Adipose tissue (tissue), 3 donors: ENCODE measurements around the gene TAOK1. TPM values are rescaled to one million over a fixed set of nuclear protein-coding genes. Genes with fewer than 3 reads are reported as not detected.

Experiments
- H3K27ac ChIP-seq: one replicate; pipeline ENCODE4 v1.5.1; 2013; ENCODE audit warnings: low read depth, low read length
- WGBS, 3 donors: extraction: QIAGEN DNeasy Blood & Tissue Kit; methylation state at CpG; one replicate each; pipeline ENCODE4 v1.1.7; 2013; 5-methylcytosine and 5-hydroxymethylcytosine counted together
- polyA plus RNA-seq, 3 donors: library from polyadenylated mRNA; stranded (reverse); fragments of 200-250 nt; gene quantifications; one replicate each; pipeline ENCODE4 v1.2.3, GENCODE V29; 2013
- donor health status: healthy with polysubstance abuse.
- donor health status: Bipolar disorder and iron deficiency.
- donor health status: healthy.

Gene TAOK1
- polyA plus RNA-seq, 3 donors = 3.4 to 11.9 (median 10.5) TPM

- WGBS, 3 donors = 56 to 80% (median 61%) methylated on average over 17 of the region's 17 CpGs
- no peak overlapping the region for H3K27ac ChIP-seq
Measured at GRCh38 chr17:29561554-29562517, 171.7 kb downstream of the TAOK1 start.

- WGBS, 3 donors = 73 to 90% (median 75%) methylated on average over 17 to 18 of the region's 18 CpGs
- H3K27ac ChIP-seq = no peak overlapping the region
Measured at GRCh38 chr17:29562615-29563014, 172.5 kb downstream of the TAOK1 start.

DNA sequence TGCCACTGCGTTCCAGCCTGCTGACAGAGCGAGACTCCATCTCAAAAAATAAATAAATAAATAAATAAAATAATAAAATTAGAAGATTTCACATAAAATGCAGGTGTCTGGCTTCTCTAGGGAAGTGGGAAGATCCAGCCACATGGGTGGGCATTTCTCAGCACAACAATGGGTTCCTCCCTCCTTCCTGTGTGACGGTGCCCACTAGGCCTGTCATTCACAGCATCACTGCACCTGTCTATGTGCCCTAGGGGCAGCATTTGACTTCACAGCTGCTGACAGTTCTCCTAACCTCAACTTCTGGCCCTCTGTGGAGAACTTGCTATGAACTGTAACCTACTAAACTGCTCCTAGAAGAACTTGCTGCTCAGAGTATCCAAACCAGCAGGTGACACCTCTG is 173.7 kb downstream of the TAOK1 start:
- H3K27ac ChIP-seq = no peak overlapping the region
- 87 to 100% (median 93%) methylated on average over 3 of the region's 3 CpGs for WGBS, 3 donors

DNA sequence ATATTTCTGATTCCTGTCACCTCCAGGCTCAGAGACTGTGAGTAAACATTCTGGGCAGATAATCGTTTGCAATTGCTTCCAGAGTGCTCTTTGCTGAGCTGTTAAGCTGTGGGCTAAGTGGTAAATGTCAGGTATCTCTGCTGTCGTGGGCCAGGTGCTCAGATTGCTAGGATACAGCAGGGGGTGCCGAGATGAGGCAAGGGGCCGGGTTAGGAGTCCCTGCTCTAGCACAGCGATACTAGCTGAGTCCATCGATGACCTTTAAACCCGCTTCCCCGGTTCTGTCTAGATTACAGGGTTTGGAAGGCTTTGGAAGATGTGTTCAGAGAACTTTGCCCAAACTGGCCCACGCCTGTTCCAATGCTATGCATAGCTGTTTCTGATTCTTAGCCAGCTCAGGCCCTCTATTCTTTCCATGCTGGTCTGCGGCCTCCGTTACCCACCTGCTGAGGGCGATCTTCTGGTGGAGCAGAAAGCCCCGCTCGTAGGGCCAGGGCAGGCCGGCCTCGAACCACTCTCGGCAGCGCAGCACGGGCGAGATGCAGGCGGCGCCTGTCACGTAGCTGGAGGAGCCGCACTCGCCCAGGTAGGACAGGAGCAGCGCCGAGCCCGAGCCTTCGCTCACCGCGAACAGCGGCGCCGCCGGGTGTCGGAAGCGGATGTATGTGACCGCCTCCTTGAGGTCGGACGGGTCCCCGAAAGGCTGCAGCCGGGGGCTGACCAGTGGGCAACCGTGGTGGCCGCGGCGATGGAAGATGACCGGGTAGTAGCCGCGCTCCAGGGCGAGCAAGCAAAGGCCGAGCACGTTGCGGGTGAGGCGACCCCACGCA is 175.7 kb downstream of the TAOK1 start:
- WGBS, 3 donors = 13 to 23% (median 15%) methylated on average over 49 to 55 of the region's 55 CpGs

DNA sequence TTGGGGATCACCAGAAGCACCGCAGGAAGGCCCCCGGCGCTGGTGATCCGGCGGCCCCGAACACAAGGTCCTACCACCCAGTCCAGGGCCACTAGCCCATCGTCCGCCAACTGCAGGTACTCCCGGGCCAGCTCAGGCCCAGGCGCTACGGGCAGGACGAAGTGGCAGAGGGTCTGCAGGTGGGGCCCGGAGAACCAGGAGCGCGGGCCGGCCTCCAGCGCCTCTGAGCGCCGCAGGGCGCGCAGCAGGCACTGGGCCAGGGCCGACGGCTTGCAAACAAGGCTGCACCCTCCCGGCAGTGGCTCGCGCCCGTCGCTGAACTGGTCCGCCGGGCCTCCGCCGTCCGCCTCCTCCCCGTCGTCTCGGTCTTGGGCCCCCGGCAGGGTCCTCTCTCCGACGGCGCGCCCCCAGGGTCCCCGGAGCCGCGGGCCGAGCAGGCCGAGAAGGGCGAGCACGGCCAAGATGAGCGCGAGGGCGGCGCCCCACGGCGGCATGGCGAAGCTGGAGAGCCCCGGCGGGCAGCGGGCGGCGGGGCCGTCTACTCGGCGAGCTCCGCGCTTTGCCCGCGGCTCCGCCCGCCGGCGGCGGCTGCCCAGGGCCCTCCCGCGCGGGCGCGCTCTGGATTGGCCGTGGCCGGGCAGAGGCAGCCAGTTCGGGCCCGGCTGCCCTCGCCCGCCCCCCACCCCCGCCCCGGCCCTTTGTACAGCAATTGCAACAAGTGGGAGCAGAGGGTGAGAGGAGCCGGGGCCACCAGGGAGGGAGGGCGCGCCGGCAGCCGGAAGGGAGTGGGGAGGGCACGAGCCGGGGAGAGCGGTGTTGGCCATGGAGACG is 176.5 kb downstream of the TAOK1 start, which contains the start of gene ABHD15:
Gene ABHD15, minus strand, starts transcription at position 565 of the 831 bp plus-strand sequence. Its CDS starts 71 bp downstream, at position 494.
- WGBS, 3 donors = 1 to 3% (median 2%) methylated on average over 31 to 93 of the region's 94 CpGs
- no peak within 1 kb of the TSS for H3K27ac ChIP-seq

More for the DNA sequence above, 175.7 kb downstream of the TAOK1 start:
- no peak overlapping the region for H3K27ac ChIP-seq

DNA sequence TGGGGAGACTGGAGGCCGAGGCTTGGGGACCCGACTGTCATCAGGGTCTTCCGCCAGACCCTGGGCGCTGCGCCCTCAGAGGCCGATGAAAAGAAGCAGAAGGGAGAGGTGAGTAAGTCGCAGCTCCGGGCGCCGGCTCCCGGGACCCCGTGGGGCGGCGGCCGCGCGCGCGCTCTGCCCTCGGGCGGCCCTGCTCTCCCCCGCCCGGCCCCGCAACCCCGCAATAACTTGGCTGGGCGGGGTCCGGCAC is 177.1 kb downstream of the TAOK1 start:
- WGBS, 3 donors = 0% methylated on average over 11 to 27 of the region's 27 CpGs
- no peak overlapping the region for H3K27ac ChIP-seq

DNA sequence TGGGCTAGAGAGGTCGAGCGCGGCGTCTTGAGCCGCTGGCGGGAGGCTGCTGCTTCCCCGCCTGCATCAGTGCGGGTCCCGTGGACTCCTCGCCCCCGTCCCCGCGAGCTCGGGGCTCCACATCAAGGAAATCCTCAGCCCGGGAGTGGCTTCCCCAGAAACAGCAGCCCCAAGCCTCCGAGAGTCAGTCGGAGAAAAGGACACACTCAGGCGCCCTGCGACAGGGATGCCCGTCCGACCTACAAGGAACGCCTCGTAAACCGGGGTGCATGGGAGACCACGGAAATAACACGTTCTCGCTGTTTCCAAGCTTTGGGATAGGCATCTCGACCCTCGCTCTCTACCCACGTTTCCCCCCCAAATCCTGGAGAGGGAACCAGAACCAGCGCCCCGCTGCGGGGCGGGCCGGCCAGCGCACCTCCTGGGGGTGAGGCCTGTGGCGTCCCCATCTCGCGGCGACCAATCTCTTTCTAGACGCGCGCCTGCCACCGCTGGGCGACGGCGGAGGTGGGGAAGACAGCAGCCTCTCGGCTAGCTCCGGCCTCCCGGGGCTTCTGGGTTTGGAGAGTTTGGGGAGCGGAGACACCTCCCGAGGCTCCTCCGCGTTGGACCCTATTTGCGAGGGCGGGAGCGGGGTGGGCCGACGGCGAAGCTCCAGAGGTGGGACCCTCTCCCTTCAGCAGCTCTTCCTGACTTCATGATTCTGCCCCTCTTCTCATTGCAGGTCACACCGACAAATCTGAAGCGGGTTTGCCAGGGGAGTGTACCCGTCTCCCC is 177.6 kb downstream of the TAOK1 start:
- WGBS, 3 donors = 0% methylated on average over 56 to 63 of the region's 63 CpGs
- H3K27ac ChIP-seq = no peak overlapping the region

DNA sequence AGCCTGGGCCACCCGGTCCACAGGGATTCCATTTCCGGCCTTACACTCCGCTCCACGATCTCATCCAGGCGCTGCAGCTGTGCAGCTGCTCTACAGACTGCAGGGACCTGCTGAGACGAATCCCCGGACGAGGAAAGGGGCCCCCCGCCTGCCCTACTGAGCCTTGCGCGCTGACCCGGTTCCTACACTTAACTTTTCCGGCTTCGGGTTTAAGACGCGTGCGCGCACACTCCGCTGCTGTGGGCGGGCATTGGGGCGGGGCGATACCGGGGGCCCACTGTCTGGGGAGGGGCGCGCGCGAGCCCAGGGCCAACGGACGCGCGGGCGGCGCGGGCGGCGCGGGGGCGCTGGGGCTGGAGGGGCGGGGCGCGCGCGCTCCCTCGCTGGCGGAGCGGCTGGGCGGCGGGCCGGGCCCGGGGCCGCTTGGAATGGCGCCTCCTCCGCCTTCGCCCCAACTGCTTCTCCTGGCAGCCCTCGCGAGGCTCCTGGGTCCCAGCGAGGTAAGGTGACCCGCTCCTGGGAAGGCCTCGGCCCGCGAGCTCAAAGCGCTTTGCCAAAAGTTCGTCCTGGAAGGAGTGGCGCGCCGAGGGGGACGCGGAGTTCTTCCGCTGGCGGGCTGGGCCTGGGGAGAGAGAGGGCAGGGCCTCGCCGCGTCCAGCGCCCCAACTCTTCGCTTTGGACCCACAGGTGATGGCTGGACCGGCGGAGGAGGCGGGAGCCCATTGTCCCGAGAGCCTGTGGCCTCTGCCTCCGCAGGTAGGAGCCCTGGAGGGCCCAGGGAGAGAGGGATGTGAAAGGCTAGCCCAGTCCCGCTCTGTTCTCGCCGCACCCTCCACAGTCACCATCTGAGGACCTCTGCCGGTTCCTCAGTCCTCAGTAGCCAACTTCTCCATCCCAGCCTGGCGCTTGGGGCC is 178.4 kb downstream of the TAOK1 start, which contains the start of gene TP53I13:
Gene TP53I13, plus strand, starts transcription at position 371 of the 914 bp plus-strand sequence. Its CDS starts 58 bp downstream, at position 429.
- no peak within 1 kb of the TSS for H3K27ac ChIP-seq
- 1 to 2% (median 2%) methylated on average over 65 to 84 of the region's 85 CpGs for WGBS, 3 donors

DNA sequence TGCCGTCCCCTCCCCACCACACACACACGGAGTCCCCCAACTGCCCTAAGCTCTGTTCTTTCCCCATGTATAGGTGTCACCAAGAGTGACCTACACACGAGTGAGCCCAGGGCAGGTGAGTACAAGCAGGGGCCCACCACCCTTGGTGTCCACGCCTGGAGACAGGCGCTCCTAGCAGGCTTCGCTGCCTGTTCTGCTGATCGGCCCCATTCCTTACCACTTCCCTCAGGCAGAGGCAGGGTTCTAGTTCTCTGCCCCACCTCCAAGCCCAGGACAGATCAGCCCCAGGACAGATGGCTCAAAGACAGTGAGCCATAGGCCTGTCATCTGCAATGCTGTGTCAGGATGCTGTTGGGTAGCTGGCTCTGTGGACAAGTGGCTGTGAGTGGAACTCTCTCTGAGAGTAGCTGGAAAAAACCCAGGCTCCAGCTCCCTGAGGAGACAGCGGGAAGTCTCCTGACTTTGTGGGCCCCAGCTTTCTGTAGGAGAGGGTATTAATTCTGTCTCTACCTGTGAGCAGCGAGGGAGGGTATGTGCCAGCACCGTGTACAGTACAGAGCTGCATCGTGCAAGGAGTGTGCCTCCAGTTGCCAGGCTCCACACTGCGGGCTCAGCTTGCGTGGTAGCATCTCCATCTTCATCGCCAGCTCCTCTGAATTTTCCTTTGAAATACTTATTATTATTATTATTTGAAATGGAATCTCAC is 179.2 kb downstream of the TAOK1 start:
- no peak overlapping the region for H3K27ac ChIP-seq
- WGBS, 3 donors = 60 to 67% (median 63%) methylated on average over 14 of the region's 14 CpGs

- H3K27ac ChIP-seq = no peak overlapping the region
- 72 to 78% (median 77%) methylated on average over 7 of the region's 7 CpGs for WGBS, 3 donors
Measured at GRCh38 chr17:29570521-29570920, 180.4 kb downstream of the TAOK1 start.

GRCh38 chr17:29571486-29571882 is 181.3 kb downstream of the TAOK1 start:
- H3K27ac ChIP-seq = no peak overlapping the region
- 82 to 91% (median 88%) methylated on average over 6 of the region's 6 CpGs for whole genome bisulfite sequencing, 3 donors

GRCh38 chr17:29571883-29572681 is 181.9 kb downstream of the TAOK1 start:
- no peak overlapping the region for H3K27ac ChIP-seq
- 48 to 52% (median 50%) methylated on average over 25 to 30 of the region's 30 CpGs for WGBS, 3 donors

GRCh38 chr17:29572691-29573557 is 182.8 kb downstream of the TAOK1 start:
- WGBS, 3 donors = 19 to 35% (median 24%) methylated on average over 36 to 62 of the region's 62 CpGs
- H3K27ac ChIP-seq = no peak overlapping the region

GRCh38 chr17:29573558-29573869 is 183.4 kb downstream of the TAOK1 start:
- no peak overlapping the region for H3K27ac ChIP-seq

More at GRCh38 chr17:29573558-29573869, 183.4 kb downstream of the TAOK1 start:
- 69 to 86% (median 83%) methylated on average over 6 of the region's 6 CpGs for WGBS, 3 donors
